Smooth muscle cell of bladder (primary cell): Measurements from ENCODE around the gene STK31. TPM values are rescaled to one million over a fixed set of nuclear protein-coding genes. Genes with fewer than 3 reads are reported as not detected.

Experiments used
- total RNA-seq: library from RNA; depleted of rRNA; stranded (reverse); fragments of >200 nt; gene quantifications from 2 replicates; pipeline ENCODE4 v1.2.3, GENCODE V29; 2014

The STK31 gene
- total RNA-seq: under 0.01 TPM in 1 of 2 replicates, not detected in the other

DNA sequence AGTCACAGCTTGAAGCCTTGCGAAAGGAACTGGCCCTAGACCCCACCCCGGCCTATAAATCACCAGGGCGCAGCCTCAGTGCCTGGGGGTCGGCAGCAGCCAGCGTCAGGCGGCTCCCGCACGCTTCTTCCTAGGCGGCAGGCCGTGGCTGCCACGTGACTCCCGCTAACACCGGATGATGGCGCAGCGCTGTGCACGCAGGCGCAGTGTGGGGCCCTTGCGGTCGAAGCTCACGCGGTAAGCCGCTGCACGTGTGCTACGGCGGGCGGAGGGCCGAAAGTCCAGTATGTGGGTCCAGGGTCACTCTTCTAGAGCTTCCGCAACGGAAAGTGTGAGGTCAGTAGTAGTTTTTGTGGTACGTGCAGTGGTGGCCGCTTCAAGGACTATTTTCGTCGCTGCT lies at the start of gene STK31:
TSS of gene STK31 (plus strand) at position 220 of the 400 bp plus-strand sequence. CDS start at position 287, 67 bp downstream.

GRCh38 chr7:23679898-23680413 lies 30.1 kb upstream of the STK31 start, which contains the start of gene FAM221A:
TSS of gene FAM221A (plus strand) at chr7:23680199. CDS start at chr7:23680219, 20 bp downstream.

Other genes with a start within 250 kb of the STK31 start
- gene IGF2BP3, start 239.7 kb upstream of the STK31 start, total RNA-seq: 8.4 and 12.8 TPM in 2 replicates
- 20.3 and 25.8 TPM in 2 replicates for gene TRA2A, start 178.2 kb upstream of the STK31 start, total RNA-seq
- gene CCDC126, start 112.8 kb upstream of the STK31 start, total RNA-seq: 9.2 and 10.7 TPM in 2 replicates
- gene FAM221A, start 30.0 kb upstream of the STK31 start, total RNA-seq: 0.65 and 1.7 TPM in 2 replicates